Stomach (tissue), 4 donors: ENCODE measurements around the gene KRTAP26-1.

Experiments
- EP300 ChIP-seq: sonication (generic); formaldehyde crosslinking; IDR thresholded peaks from one replicate; pipeline ENCODE4 v1.6.1; 2017; ENCODE audit warnings: antibody characterized with exemption
- POLR2A ChIP-seq, 4 donors: fragments of 450-650 bp; IDR thresholded peaks; one replicate each; pipeline ENCODE4 v1.6.1; 2016; ENCODE audit warnings: antibody characterized with exemption in 4 of 4, control low read depth in 2 of 4, mild to moderate bottlenecking in 1 of 4, moderate library complexity in 1 of 4
- POLR2AphosphoS5 ChIP-seq, 3 donors: sonication (generic); formaldehyde crosslinking; IDR thresholded peaks; one replicate each; pipeline ENCODE4 v1.6.1; 2016; ENCODE audit warnings: antibody characterized with exemption in 3 of 3
- TF ChIP-seq, protein P1 (sequence below), 7 experiments: fragments of 450-650 bp in 4 of 7; fragments of 200-600 bp in 3 of 7; sonication (generic) in 3 of 7; IDR thresholded peaks; one replicate each; pipeline ENCODE4 v1.5.1; 2016 to 2019; ENCODE audit warnings: antibody characterized with exemption in 7 of 7, control low read depth in 2 of 7, mild to moderate bottlenecking in 1 of 7

DNA sequence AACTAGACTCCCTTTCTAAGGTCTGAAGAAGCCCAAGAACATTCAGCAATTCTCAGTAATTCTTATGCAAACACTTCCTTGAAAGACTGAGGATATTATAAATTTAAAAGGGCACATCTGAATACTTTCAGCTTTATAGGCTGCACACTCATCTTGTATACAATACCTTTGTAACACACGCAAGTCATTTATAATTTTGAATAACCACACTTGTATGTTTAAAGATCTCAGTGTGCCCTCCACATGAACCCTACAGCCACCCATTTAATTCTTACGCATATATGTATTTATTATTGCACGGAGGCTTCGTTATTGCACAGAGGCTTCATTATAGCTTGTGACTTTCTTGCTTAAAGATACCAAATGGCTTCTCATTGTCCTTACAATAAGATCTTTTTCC is 18.6 kb upstream of the KRTAP26-1 start:
- TF ChIP-seq EP300: no peak
- TF ChIP-seq, protein P1, sequence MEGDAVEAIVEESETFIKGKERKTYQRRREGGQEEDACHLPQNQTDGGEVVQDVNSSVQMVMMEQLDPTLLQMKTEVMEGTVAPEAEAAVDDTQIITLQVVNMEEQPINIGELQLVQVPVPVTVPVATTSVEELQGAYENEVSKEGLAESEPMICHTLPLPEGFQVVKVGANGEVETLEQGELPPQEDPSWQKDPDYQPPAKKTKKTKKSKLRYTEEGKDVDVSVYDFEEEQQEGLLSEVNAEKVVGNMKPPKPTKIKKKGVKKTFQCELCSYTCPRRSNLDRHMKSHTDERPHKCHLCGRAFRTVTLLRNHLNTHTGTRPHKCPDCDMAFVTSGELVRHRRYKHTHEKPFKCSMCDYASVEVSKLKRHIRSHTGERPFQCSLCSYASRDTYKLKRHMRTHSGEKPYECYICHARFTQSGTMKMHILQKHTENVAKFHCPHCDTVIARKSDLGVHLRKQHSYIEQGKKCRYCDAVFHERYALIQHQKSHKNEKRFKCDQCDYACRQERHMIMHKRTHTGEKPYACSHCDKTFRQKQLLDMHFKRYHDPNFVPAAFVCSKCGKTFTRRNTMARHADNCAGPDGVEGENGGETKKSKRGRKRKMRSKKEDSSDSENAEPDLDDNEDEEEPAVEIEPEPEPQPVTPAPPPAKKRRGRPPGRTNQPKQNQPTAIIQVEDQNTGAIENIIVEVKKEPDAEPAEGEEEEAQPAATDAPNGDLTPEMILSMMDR (IDR thresholded peaks at IDR 0.05): no peak
- TF ChIP-seq POLR2A (IDR thresholded peaks at IDR 0.05): no peak
- TF ChIP-seq POLR2AphosphoS5 (IDR thresholded peaks at IDR 0.05): no peak
